Measurements from ENCODE around the gene SEZ6. TPM values are rescaled to one million over a fixed set of nuclear protein-coding genes. Genes with fewer than 3 reads are reported as not detected.

SEZ6 gene
- total RNA-seq, 1 experiment from 2014 or later, result not detected

DNA sequence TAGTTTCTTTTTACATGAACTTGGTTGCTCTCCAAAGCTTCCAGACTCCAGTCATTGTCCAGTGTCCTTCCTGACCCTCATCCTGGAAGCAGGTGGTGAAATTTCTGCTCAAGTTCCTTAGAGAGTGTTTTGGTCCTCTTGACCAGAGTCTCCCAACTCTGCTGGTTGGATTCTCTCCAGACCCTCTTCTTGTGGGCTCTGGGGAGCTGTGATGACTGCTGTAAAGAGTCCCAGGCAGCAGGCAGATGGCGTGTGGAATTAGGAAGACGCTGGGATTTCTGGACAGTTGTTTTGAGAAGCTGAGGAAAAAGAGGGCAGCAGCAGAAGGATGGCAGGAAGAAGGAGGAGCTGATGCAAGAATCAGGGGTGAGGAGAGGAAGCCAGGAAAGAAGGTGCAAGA lies 1.6 kb upstream of the SEZ6 start:
- intact Hi-C loops (cut with micrococcal nuclease; ENCODE audit: unreplicated experiment), result no loop called here
- H3K4me3 Mint-ChIP-seq (ENCODE audit: low read depth, unreplicated experiment), result no peak overlapping the region
- no peaks in the 10 kb centered on the region for H3K9me3 Mint-ChIP-seq (ENCODE audit: low read depth, unreplicated experiment)
- no peak for DNase-seq
- H3K27ac Mint-ChIP-seq (ENCODE audit: unreplicated experiment), result no peak overlapping the region
- H3K4me1 Mint-ChIP-seq (ENCODE audit: low read depth, unreplicated experiment), result no peaks in the 10 kb centered on the region
- no TSS peak for BruUV-seq (replicated peaks)
- TF ChIP-seq, protein P1, sequence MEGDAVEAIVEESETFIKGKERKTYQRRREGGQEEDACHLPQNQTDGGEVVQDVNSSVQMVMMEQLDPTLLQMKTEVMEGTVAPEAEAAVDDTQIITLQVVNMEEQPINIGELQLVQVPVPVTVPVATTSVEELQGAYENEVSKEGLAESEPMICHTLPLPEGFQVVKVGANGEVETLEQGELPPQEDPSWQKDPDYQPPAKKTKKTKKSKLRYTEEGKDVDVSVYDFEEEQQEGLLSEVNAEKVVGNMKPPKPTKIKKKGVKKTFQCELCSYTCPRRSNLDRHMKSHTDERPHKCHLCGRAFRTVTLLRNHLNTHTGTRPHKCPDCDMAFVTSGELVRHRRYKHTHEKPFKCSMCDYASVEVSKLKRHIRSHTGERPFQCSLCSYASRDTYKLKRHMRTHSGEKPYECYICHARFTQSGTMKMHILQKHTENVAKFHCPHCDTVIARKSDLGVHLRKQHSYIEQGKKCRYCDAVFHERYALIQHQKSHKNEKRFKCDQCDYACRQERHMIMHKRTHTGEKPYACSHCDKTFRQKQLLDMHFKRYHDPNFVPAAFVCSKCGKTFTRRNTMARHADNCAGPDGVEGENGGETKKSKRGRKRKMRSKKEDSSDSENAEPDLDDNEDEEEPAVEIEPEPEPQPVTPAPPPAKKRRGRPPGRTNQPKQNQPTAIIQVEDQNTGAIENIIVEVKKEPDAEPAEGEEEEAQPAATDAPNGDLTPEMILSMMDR (IDR thresholded peaks at IDR 0.05; ENCODE audit: unreplicated experiment), result no peak
- CTCF ChIA-PET, result no interaction called here
- peaks cover 96% of the 10 kb centered on the region for H3K27me3 Mint-ChIP-seq (ENCODE audit: unreplicated experiment)
- peaks cover 7% of the 10 kb centered on the region for H3K36me3 Mint-ChIP-seq (ENCODE audit: insufficient read depth, unreplicated experiment)

DNA sequence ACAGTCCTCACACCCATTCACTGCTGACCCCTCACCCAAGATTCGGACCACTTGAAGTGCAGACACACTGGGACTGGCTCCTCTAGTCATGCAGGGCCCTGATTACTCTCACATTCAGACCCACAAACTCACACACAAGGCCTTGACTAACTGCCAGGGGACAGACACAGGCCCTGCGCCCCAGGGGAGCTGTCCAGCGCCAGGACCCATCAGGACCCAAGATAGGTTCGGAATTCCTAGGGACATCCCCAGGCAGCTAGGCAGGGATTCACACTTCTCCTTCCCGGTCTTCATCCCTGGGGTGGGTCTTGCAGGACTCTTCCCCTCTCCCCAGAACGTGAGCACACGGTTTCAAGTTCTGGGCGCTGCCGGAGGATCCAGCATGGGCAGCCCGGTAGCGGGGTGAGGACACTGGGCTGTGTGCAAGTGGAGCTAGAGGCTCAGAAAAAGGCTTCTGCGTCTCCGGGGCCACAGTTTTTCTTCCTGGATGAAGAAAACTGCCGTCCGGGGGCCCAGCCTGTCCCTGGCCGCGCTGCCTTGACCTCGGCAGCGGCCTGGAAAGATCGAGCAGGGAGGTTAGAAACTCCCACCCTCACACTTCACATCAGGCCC lies 1.6 kb downstream of the SEZ6 start:
- Mint-ChIP-seq H3K4me1 (ENCODE audit: low read depth, unreplicated experiment) (no peaks in the 10 kb centered on the region), H3K27ac (ENCODE audit: unreplicated experiment) (no peak overlapping the region), H3K27me3 (ENCODE audit: unreplicated experiment) (peaks cover 96% of the 10 kb centered on the region), H3K9me3 (ENCODE audit: low read depth, unreplicated experiment) (no peaks in the 10 kb centered on the region), H3K4me3 (ENCODE audit: low read depth, unreplicated experiment) (no peak overlapping the region), H3K36me3 (ENCODE audit: insufficient read depth, unreplicated experiment) (peaks cover 7% of the 10 kb centered on the region)
- TF ChIP-seq, protein P1 (IDR thresholded peaks at IDR 0.05; ENCODE audit: unreplicated experiment), result no peak
- no peak for DNase-seq
- no TSS peak for BruUV-seq (replicated peaks)
- CTCF ChIA-PET, result no interaction called here
- intact Hi-C loops (cut with micrococcal nuclease; ENCODE audit: unreplicated experiment), result no loop called here

DNA sequence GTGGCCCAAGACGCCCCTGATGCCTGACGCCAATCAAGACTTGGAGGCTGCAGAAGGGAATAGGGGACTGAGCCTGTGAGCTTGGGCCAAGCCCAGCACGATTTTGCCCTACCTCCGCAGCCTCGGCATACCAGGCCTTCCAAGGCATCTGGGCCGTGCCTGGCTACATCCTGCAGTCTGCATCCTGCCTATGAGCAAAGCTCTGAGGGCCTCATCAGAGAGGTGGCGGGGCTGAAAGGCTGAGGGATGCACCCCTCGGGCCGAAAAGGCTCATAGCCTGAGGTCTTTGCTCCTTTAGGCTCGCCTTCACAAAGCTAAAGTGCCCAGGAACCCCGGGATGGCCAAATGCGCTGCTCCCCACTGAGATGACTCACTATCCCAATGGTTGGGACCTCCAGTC lies 2.5 kb downstream of the SEZ6 start:
- H3K27ac Mint-ChIP-seq (ENCODE audit: unreplicated experiment), result no peak overlapping the region
- peaks cover 7% of the 10 kb centered on the region for H3K36me3 Mint-ChIP-seq (ENCODE audit: insufficient read depth, unreplicated experiment)
- BruUV-seq (replicated peaks), result no TSS peak
- no peak for DNase-seq
- TF ChIP-seq, protein P1 (IDR thresholded peaks at IDR 0.05; ENCODE audit: unreplicated experiment), result no peak
- CTCF ChIA-PET, result no interaction called here
- no peaks in the 10 kb centered on the region for H3K4me1 Mint-ChIP-seq (ENCODE audit: low read depth, unreplicated experiment)
- intact Hi-C loops (cut with micrococcal nuclease; ENCODE audit: unreplicated experiment), result no loop called here
- no peaks in the 10 kb centered on the region for H3K9me3 Mint-ChIP-seq (ENCODE audit: low read depth, unreplicated experiment)
- H3K4me3 Mint-ChIP-seq (ENCODE audit: low read depth, unreplicated experiment), result no peak overlapping the region
- peaks cover 96% of the 10 kb centered on the region for H3K27me3 Mint-ChIP-seq (ENCODE audit: unreplicated experiment)

DNA sequence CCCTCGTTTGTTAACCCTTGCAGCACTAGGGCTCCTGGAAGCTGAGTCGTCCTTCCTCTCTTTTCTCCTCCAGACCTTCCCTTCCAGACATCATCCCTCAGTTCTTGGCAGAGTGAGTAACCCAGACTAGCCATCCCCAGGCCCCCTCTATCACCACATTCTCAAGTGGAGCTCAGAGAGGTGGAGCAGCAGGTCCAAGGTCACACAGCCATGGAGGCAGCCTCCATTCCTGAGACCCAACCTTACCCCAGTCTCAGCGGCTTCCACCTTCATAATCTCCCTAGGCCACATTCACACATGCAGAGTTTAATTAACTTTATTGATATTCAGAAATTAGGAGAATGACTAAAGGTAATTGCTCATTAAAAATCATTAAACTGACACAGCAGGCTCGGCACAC lies 3.0 kb downstream of the SEZ6 start:
- Mint-ChIP-seq H3K4me3 (ENCODE audit: low read depth, unreplicated experiment) (no peak overlapping the region), H3K27me3 (ENCODE audit: unreplicated experiment) (peaks cover 96% of the 10 kb centered on the region), H3K4me1 (ENCODE audit: low read depth, unreplicated experiment) (no peaks in the 10 kb centered on the region), H3K27ac (ENCODE audit: unreplicated experiment) (no peak overlapping the region), H3K36me3 (ENCODE audit: insufficient read depth, unreplicated experiment) (peaks cover 8% of the 10 kb centered on the region), H3K9me3 (ENCODE audit: low read depth, unreplicated experiment) (no peaks in the 10 kb centered on the region)
- no TSS peak for BruUV-seq (replicated peaks)
- intact Hi-C loops (cut with micrococcal nuclease; ENCODE audit: unreplicated experiment), result no loop called here
- no peak for DNase-seq
- TF ChIP-seq, protein P1 (IDR thresholded peaks at IDR 0.05; ENCODE audit: unreplicated experiment), result no peak
- CTCF ChIA-PET, result no interaction called here
